ENCODE data around the gene TMEM134. TPM values are rescaled to one million over a fixed set of nuclear protein-coding genes. Genes with fewer than 3 reads are reported as not detected.

The TMEM134 gene
- total and polyA plus RNA-seq, 10 of the 15 experiments (the other 5 are each of a cell fraction or from before 2014, with no cell fraction given): 1.6 to 93.8 (median 27.8) TPM

DNA sequence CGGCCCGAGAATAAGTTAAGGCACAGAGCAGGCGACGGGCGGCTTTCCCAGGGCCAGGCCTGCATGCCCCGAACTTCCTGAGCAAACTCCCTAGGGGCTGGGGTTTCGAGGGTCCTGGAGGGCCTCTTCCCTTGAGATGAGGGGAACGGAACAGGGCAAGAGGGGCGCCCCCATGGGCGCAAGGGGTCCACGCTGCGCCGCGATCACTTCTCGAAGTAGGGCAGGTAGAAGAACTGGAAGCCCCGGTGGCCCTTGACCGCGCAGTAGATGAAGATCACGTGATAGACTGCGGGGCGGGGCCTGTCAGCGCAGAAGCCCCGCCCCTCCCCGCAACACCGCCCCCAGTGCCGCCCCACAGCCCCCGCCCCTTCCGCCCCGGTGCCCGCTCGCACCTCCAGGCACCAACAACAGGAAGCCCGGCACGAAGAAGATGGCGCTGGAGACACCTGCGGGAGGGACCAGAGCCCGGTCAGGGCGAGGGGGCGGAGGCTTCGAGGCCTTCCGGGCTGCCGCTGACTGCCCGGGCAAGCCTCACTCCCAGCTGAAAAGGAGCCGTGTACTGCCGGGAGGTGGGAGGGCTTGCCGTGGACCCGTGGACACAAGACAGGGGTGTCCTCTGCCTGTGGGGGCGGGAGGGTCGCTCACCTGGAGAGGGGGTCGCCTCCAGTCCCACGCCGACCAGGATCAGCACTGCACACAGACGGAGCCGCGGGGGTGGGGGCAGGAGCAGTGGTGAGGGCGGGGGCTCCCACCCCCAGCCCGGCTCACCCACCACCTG, 4.5 kb downstream of the TMEM134 start (continued):
- TF ChIP-seq, protein P1, sequence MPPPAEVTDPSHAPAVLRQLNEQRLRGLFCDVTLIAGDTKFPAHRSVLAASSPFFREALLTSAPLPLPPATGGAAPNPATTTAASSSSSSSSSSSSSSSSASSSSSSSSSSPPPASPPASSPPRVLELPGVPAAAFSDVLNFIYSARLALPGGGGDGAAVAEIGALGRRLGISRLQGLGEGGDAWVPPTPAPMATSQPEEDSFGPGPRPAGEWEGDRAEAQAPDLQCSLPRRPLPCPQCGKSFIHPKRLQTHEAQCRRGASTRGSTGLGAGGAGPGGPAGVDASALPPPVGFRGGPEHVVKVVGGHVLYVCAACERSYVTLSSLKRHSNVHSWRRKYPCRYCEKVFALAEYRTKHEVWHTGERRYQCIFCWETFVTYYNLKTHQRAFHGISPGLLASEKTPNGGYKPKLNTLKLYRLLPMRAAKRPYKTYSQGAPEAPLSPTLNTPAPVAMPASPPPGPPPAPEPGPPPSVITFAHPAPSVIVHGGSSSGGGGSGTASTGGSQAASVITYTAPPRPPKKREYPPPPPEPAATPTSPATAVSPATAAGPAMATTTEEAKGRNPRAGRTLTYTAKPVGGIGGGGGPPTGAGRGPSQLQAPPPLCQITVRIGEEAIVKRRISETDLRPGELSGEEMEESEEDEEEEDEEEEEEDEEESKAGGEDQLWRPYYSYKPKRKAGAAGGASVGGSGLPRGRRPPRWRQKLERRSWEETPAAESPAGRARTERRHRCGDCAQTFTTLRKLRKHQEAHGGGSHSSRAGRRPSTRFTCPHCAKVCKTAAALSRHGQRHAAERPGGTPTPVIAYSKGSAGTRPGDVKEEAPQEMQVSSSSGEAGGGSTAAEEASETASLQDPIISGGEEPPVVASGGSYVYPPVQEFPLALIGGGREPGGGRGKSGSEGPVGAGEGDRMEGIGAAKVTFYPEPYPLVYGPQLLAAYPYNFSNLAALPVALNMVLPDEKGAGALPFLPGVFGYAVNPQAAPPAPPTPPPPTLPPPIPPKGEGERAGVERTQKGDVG (CRISPR knock-in tag; IDR thresholded peaks at IDR 0.05): no peak
- TF ChIP-seq, protein P2, sequence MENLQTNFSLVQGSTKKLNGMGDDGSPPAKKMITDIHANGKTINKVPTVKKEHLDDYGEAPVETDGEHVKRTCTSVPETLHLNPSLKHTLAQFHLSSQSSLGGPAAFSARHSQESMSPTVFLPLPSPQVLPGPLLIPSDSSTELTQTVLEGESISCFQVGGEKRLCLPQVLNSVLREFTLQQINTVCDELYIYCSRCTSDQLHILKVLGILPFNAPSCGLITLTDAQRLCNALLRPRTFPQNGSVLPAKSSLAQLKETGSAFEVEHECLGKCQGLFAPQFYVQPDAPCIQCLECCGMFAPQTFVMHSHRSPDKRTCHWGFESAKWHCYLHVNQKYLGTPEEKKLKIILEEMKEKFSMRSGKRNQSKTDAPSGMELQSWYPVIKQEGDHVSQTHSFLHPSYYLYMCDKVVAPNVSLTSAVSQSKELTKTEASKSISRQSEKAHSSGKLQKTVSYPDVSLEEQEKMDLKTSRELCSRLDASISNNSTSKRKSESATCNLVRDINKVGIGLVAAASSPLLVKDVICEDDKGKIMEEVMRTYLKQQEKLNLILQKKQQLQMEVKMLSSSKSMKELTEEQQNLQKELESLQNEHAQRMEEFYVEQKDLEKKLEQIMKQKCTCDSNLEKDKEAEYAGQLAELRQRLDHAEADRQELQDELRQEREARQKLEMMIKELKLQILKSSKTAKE (IDR thresholded peaks at IDR 0.05; ENCODE audit: low read depth, poor library complexity, severe bottlenecking): no peak
- TF ChIP-seq, protein P3, sequence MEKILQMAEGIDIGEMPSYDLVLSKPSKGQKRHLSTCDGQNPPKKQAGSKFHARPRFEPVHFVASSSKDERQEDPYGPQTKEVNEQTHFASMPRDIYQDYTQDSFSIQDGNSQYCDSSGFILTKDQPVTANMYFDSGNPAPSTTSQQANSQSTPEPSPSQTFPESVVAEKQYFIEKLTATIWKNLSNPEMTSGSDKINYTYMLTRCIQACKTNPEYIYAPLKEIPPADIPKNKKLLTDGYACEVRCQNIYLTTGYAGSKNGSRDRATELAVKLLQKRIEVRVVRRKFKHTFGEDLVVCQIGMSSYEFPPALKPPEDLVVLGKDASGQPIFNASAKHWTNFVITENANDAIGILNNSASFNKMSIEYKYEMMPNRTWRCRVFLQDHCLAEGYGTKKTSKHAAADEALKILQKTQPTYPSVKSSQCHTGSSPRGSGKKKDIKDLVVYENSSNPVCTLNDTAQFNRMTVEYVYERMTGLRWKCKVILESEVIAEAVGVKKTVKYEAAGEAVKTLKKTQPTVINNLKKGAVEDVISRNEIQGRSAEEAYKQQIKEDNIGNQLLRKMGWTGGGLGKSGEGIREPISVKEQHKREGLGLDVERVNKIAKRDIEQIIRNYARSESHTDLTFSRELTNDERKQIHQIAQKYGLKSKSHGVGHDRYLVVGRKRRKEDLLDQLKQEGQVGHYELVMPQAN (conservative IDR thresholded peaks at IDR 0.05): no peak
- TF ChIP-seq NFIC (IDR thresholded peaks at IDR 0.05; ENCODE audit: low read depth, low read length): no peak
- TF ChIP-seq SPI1 (IDR thresholded peaks at IDR 0.05; ENCODE audit: borderline replicate concordance, insufficient read depth, low read depth, low read length): peak; percentile 4; the same call in 1 of the 2 replicates
- TF ChIP-seq TCF3 (IDR thresholded peaks at IDR 0.05; ENCODE audit: borderline replicate concordance, insufficient read depth, low read depth, low read length): 0 out of 2 replicates have a peak, but pooled peaks have one; percentile 58
- TF ChIP-seq POLR2AphosphoS2 (IDR thresholded peaks at IDR 0.05; ENCODE audit: low read depth, low read length): peak; percentile 77
- TF ChIP-seq, protein P4, sequence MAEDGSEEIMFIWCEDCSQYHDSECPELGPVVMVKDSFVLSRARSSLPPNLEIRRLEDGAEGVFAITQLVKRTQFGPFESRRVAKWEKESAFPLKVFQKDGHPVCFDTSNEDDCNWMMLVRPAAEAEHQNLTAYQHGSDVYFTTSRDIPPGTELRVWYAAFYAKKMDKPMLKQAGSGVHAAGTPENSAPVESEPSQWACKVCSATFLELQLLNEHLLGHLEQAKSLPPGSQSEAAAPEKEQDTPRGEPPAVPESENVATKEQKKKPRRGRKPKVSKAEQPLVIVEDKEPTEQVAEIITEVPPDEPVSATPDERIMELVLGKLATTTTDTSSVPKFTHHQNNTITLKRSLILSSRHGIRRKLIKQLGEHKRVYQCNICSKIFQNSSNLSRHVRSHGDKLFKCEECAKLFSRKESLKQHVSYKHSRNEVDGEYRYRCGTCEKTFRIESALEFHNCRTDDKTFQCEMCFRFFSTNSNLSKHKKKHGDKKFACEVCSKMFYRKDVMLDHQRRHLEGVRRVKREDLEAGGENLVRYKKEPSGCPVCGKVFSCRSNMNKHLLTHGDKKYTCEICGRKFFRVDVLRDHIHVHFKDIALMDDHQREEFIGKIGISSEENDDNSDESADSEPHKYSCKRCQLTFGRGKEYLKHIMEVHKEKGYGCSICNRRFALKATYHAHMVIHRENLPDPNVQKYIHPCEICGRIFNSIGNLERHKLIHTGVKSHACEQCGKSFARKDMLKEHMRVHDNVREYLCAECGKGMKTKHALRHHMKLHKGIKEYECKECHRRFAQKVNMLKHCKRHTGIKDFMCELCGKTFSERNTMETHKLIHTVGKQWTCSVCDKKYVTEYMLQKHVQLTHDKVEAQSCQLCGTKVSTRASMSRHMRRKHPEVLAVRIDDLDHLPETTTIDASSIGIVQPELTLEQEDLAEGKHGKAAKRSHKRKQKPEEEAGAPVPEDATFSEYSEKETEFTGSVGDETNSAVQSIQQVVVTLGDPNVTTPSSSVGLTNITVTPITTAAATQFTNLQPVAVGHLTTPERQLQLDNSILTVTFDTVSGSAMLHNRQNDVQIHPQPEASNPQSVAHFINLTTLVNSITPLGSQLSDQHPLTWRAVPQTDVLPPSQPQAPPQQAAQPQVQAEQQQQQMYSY (CRISPR knock-in tag; IDR thresholded peaks at IDR 0.05): no peak
- TF ChIP-seq FOS (IDR thresholded peaks at IDR 0.05; ENCODE audit: borderline replicate concordance, extremely low read depth, insufficient read length): no peak
- TF ChIP-seq IKZF2 (IDR thresholded peaks at IDR 0.05): peak in 1 of 2 experiments; percentile 14; a peak in 1 of 4 replicates
- peak; percentile 83; the same call in 1 of the 2 replicates for TF ChIP-seq TAF1 (IDR thresholded peaks at IDR 0.05; ENCODE audit: borderline replicate concordance, low read depth, low read length)
- no peak for TF ChIP-seq ZNF24 (IDR thresholded peaks at IDR 0.05)
- peak; percentile 1; the same call in 1 of the 2 replicates for TF ChIP-seq BACH1 (IDR thresholded peaks at IDR 0.05; ENCODE audit: borderline replicate concordance)
- peak; percentile 70; the same call in 1 of the 2 replicates for TF ChIP-seq HDGF (IDR thresholded peaks at IDR 0.05)
- TF ChIP-seq TCF7 (IDR thresholded peaks at IDR 0.05; ENCODE audit: borderline replicate concordance): no peak
- no peak for TF ChIP-seq RB1 (IDR thresholded peaks at IDR 0.05; ENCODE audit: borderline replicate concordance)
- TF ChIP-seq NFYA (IDR thresholded peaks at IDR 0.05; ENCODE audit: borderline replicate concordance, low read depth, low read length): no peak

All from GM12878 (cell line).